PC-9 (cell line): Measurements from ENCODE around the gene FARP1. TPM values are rescaled to one million over a fixed set of nuclear protein-coding genes. Genes with fewer than 3 reads are reported as not detected.

Experiments used
- BruUV-seq: library from RNA; stranded (reverse); fragments of 400-500 nt; replicated peaks from 2 replicates; lab custom pipeline; 2021; lab: Mats Ljungman, UMichigan
- CTCF ChIA-PET: fragments of 300-600 bp; sonication (Branson Sonifier 250); formaldehyde crosslinking; loops from one replicate; lab custom pipeline; 2022; ENCODE audit warnings: antibody characterized with exemption; lab: Charles Lee
- POLR2A ChIA-PET: fragments of 300-600 bp; sonication (Branson Sonifier 250); formaldehyde crosslinking; loops from one replicate; lab custom pipeline; 2022; ENCODE audit warnings: antibody characterized with exemption; ENCODE audit not compliant: unreplicated experiment; lab: Charles Lee
- DNase-seq, 2 experiments: peaks; one replicate each; pipeline versions ENCODE4 v3.0.0 to v3.0.0-alpha.2; 2015 to 2022; ENCODE audit warnings: mixed read lengths in 1 of 2
- H2AFZ ChIP-seq: fragments of 200-600 bp; sonication (generic); 2 replicates; pipeline ENCODE4 v1.8.1; 2017; ENCODE audit warnings: antibody characterized with exemption
- H3F3A ChIP-seq: fragments of 200-600 bp; sonication (generic); 2 replicates; pipeline ENCODE4 v1.8.1; 2017; ENCODE audit warnings: antibody characterized with exemption, mild to moderate bottlenecking, low read depth; ENCODE audit not compliant: insufficient read depth
- H3K27ac ChIP-seq: fragments of 200-600 bp; sonication (generic); 2 replicates; pipeline ENCODE4 v1.6.1; 2016; ENCODE audit warnings: mixed run types
- H3K27me3 ChIP-seq: fragments of 200-600 bp; sonication (generic); 2 replicates; pipeline ENCODE4 v1.6.1; 2016; ENCODE audit warnings: low read depth, mixed run types; ENCODE audit not compliant: insufficient read depth
- H3K36me3 ChIP-seq: fragments of 200-600 bp; sonication (generic); 2 replicates; pipeline ENCODE4 v1.6.1; 2016; ENCODE audit warnings: low read depth, mixed run types
- H3K4me1 ChIP-seq: fragments of 200-600 bp; sonication (generic); replicated peaks from 2 replicates; pipeline ENCODE4 v1.6.1; 2016; ENCODE audit warnings: mixed run types; ENCODE audit not compliant: insufficient read depth
- H3K4me2 ChIP-seq: fragments of 200-600 bp; sonication (generic); 2 replicates; pipeline ENCODE4 v1.6.1; 2017; ENCODE audit warnings: mixed run types
- H3K4me3 ChIP-seq: fragments of 200-600 bp; sonication (generic); 2 replicates; pipeline ENCODE4 v1.6.1; 2016; ENCODE audit warnings: mixed run types
- H3K79me2 ChIP-seq: fragments of 200-600 bp; sonication (generic); 2 replicates; pipeline ENCODE4 v1.6.1; 2017; ENCODE audit warnings: low read depth, mixed run types
- H3K9me2 ChIP-seq: fragments of 200-600 bp; sonication (generic); 2 replicates; pipeline ENCODE4 v1.8.1; 2017; ENCODE audit warnings: mild to moderate bottlenecking; ENCODE audit not compliant: insufficient read depth
- H3K9me3 ChIP-seq: fragments of 200-600 bp; sonication (generic); 2 replicates; pipeline ENCODE4 v1.8.1; 2016; ENCODE audit warnings: low read depth; ENCODE audit not compliant: insufficient read depth
- H4K20me1 ChIP-seq: fragments of 200-600 bp; sonication (generic); 2 replicates; pipeline ENCODE4 v1.8.1; 2017; ENCODE audit not compliant: insufficient read depth
- EZH2 ChIP-seq: fragments of 200-600 bp; sonication (generic); IDR thresholded peaks from 2 replicates; pipeline ENCODE4 v1.8.0; 2017; ENCODE audit warnings: antibody characterized with exemption, low read depth
- intact Hi-C: fragments of 100-400 bp; cut with micrococcal nuclease; formaldehyde crosslinking; loops from one replicate; pipeline ENCODE4 v1.10.0; 2022; ENCODE audit not compliant: unreplicated experiment
- total RNA-seq: library from RNA; stranded (reverse); gene quantifications from 2 replicates; pipeline ENCODE4 v1.2.3, GENCODE V29; 2021
- TF ChIP-seq, protein P1 (sequence below): fragments of 200-600 bp; sonication (generic); conservative IDR thresholded peaks from 2 replicates; pipeline ENCODE4 v1.6.1; 2017; ENCODE audit warnings: mixed run types, antibody characterized with exemption, mild to moderate bottlenecking, moderate library complexity

Gene FARP1
- total RNA-seq, 1 experiment from 2014 or later, result 62.1 TPM

DNA sequence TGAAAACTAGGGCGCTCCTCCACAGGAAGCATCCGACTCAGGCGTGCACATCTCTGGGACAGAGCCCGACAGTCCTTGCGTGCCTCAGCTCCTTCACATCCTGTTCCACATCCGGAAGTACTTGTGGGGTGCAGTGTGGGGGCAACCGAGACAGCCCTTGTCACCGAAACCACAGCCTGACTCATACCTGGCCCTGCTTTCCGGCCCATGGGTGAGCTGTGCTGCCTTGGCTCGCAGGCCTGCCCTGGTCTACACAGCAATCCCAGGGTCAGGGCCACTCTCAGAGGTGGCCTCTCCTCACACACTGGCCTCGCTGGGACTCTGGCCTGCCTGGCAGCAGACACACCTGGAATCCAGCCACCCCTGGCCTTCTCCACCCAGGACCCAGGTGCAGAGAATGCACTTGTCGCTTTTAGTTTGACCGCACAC, 333.7 kb downstream of the FARP1 start:
- intact Hi-C loops, result loop anchor here (1.0 to 2.0 kb wide), 3 partner anchors 8 to 174 kb away; no protein-coding TSS in a partner anchor
- Histone ChIP-seq H3K9me2 (no peaks in the 10 kb centered on the region), H3K79me2 (peaks cover 78% of the 10 kb centered on the region), H3F3A (peaks cover 70% of the 10 kb centered on the region), H3K4me2 (peak overlapping the region; percentile 70), H2AFZ (no peak overlapping the region), H3K27me3 (no peaks in the 10 kb centered on the region), H3K9me3 (no peaks in the 10 kb centered on the region), H3K36me3 (peaks cover 26% of the 10 kb centered on the region), H3K27ac (peak overlapping the region; percentile 94), H3K4me1 (peaks cover 44% of the 10 kb centered on the region), H4K20me1 (no peaks in the 10 kb centered on the region), H3K4me3 (peak overlapping the region; percentile 20; the same call in 1 of the 2 replicates)
- DNase-seq, result peak; percentile 80 to 95
- CTCF ChIA-PET, result interaction anchor here (0.5 kb wide), 1 partner anchor 1367 kb away, joined by 5 read pairs; no protein-coding TSS in a partner anchor
- no TSS peak for BruUV-seq
- POLR2A ChIA-PET, result interaction anchor here (0.6 to 0.7 kb wide), 3 partner anchors 9 to 344 kb away, joined by 3 to 6 read pairs (median 4); no protein-coding TSS in a partner anchor
- TF ChIP-seq, protein P1, sequence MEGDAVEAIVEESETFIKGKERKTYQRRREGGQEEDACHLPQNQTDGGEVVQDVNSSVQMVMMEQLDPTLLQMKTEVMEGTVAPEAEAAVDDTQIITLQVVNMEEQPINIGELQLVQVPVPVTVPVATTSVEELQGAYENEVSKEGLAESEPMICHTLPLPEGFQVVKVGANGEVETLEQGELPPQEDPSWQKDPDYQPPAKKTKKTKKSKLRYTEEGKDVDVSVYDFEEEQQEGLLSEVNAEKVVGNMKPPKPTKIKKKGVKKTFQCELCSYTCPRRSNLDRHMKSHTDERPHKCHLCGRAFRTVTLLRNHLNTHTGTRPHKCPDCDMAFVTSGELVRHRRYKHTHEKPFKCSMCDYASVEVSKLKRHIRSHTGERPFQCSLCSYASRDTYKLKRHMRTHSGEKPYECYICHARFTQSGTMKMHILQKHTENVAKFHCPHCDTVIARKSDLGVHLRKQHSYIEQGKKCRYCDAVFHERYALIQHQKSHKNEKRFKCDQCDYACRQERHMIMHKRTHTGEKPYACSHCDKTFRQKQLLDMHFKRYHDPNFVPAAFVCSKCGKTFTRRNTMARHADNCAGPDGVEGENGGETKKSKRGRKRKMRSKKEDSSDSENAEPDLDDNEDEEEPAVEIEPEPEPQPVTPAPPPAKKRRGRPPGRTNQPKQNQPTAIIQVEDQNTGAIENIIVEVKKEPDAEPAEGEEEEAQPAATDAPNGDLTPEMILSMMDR, result no peak
- no peak for TF ChIP-seq EZH2

DNA sequence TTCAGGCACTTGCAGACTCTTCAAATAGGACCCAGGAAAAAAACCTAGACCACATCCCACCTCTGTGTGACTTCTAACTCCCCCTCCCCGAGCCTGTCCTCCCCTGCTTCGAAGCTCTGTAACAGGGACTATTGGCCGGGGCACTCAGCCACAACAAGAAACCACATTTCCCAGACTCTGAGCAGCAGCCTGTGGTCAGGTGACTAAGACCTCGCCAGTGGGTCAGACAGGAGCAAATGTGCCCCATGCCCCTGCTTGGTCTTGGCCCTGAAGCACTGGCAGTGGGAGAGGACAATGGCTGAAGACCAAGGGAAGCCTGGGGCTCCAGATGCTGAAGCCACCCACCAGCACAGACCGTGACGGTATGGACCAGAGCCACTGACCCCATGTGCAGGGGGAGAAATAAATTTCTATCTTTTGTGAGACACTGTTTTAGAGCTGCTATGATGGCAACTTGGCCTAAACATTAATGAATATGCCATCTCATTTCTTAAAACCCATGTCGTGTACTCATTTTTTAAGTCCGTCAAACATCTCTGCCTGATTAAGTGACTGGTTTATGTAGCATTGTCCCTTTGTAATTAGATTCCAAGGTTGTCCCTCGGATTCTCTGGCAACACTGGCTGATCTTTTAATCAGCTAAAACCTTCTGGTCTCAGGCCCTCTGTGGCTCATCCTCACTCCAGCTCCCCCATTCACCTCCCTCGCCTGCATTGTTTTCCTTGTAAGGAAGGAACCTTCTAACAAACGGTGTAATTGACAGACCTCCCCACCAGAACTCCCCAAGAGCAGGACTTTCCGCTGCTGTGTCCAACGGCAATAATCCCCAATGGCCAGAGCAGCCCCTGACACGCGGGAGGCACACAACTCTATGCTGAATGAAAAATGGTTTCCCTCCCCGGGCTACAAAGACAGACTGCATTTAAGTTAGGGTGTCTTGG, 335.6 kb downstream of the FARP1 start:
- no peaks in the 10 kb centered on the region for H3K9me2 ChIP-seq
- DNase-seq, result no peak
- peak overlapping the region; percentile 70; the same call in 1 of the 2 replicates for H3K4me2 ChIP-seq
- peaks cover 11% of the 10 kb centered on the region for H3K36me3 ChIP-seq
- H4K20me1 ChIP-seq, result no peaks in the 10 kb centered on the region
- intact Hi-C loops, result no loop called here
- no peaks in the 10 kb centered on the region for H3K27me3 ChIP-seq
- no TSS peak for BruUV-seq
- peaks cover 63% of the 10 kb centered on the region for H3K4me1 ChIP-seq
- POLR2A ChIA-PET, result no interaction called here
- H3K9me3 ChIP-seq, result no peaks in the 10 kb centered on the region
- H3K4me3 ChIP-seq, result no peak overlapping the region
- CTCF ChIA-PET, result no interaction called here
- TF ChIP-seq EZH2, result no peak
- TF ChIP-seq, protein P1, result no peak
- H2AFZ ChIP-seq, result no peak overlapping the region
- H3F3A ChIP-seq, result peaks cover 79% of the 10 kb centered on the region
- peaks cover 89% of the 10 kb centered on the region for H3K79me2 ChIP-seq
- H3K27ac ChIP-seq, result peak overlapping the region; percentile 94

DNA sequence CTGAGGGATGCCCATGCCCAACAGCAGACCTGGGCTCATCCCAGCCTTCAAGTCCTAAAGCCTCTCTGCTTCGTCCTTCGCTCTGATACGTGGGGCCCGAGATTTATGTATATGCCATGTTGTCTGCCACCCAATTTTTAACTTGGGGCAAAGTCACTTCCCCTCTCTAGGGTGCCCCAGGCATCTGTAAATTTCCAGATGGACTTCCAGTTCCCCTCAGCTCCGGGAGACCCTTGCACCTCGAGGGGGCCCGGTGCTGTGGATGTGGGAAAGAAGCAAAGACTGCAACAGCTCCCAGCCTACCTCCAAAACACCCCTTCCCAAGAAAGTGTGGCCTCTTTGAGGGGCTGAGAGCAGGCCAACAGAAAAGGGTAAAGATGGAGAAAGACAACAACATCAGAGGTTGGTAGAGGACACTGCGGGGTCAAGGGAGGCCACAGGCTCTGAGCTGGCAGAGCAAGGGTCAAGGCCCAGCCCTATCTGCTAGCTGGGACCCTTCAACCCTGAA, 336.7 kb downstream of the FARP1 start:
- CTCF ChIA-PET, result no interaction called here
- Histone ChIP-seq H3K27ac (peak overlapping the region; percentile 94; the same call in 1 of the 2 replicates), H3K27me3 (no peaks in the 10 kb centered on the region), H3K4me1 (peaks cover 70% of the 10 kb centered on the region), H4K20me1 (no peaks in the 10 kb centered on the region), H3K9me3 (no peaks in the 10 kb centered on the region), H3K79me2 (peaks cover 91% of the 10 kb centered on the region), H3F3A (peaks cover 77% of the 10 kb centered on the region), H3K36me3 (peaks cover 5% of the 10 kb centered on the region), H3K9me2 (no peaks in the 10 kb centered on the region), H2AFZ (no peak overlapping the region), H3K4me2 (no peak overlapping the region), H3K4me3 (no peak overlapping the region)
- no peak for DNase-seq
- BruUV-seq, result no TSS peak
- intact Hi-C loops, result no loop called here
- POLR2A ChIA-PET, result no interaction called here
- TF ChIP-seq EZH2, result no peak
- TF ChIP-seq, protein P1, result no peak
